ENCODE results near the gene ZC3H13. TPM values are rescaled to one million over a fixed set of nuclear protein-coding genes. Genes with fewer than 3 reads are reported as not detected.

The ZC3H13 gene, protein sequence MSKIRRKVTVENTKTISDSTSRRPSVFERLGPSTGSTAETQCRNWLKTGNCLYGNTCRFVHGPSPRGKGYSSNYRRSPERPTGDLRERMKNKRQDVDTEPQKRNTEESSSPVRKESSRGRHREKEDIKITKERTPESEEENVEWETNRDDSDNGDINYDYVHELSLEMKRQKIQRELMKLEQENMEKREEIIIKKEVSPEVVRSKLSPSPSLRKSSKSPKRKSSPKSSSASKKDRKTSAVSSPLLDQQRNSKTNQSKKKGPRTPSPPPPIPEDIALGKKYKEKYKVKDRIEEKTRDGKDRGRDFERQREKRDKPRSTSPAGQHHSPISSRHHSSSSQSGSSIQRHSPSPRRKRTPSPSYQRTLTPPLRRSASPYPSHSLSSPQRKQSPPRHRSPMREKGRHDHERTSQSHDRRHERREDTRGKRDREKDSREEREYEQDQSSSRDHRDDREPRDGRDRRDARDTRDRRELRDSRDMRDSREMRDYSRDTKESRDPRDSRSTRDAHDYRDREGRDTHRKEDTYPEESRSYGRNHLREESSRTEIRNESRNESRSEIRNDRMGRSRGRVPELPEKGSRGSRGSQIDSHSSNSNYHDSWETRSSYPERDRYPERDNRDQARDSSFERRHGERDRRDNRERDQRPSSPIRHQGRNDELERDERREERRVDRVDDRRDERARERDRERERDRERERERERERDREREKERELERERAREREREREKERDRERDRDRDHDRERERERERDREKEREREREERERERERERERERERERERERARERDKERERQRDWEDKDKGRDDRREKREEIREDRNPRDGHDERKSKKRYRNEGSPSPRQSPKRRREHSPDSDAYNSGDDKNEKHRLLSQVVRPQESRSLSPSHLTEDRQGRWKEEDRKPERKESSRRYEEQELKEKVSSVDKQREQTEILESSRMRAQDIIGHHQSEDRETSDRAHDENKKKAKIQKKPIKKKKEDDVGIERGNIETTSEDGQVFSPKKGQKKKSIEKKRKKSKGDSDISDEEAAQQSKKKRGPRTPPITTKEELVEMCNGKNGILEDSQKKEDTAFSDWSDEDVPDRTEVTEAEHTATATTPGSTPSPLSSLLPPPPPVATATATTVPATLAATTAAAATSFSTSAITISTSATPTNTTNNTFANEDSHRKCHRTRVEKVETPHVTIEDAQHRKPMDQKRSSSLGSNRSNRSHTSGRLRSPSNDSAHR (N-terminal part only)
- polyA plus RNA-seq (2012; ENCODE audit: insufficient read depth, insufficient read length, low read depth): 32.1 TPM

DNA sequence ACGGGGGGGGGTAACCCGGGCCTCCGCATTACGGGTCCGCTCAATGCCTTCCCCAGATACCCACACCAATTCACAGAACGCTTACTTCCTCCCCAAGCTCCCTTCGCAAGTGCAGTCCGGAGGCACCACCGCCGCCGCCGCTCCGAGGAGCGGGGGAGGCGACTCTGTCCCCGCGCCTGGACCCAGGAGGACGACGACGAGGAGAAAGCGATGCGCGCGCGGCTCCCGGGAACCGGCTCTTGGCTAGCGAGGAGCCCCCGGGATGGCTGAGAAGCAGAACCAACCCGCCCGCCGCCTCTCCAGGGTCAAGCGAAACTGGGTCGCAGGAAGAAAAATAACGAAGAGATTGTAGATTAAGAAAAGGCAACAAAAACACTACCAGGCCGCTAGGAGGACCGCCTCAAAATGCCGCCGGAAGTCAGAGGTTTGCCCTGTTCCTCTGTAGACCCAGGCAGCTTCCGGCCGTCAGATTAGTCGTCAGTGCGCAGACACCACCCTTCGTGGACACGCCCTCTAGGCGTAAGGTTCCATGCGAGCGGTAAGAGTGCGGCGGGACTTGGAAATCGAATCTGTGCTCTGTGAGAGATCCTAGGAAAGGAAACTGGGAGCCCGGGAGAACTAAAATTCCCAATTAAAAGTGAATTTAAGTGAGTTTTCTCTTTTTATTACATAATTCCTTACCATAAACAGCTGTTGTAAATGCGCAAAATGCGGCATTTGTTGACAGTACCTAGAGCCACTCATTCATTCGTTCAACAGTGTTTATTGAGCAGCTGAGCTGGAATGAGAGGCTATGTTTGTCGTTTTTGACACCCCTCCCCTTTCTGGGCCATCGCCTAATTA lies at the start of gene ZC3H13:
TSS of gene ZC3H13 (minus strand) at position 428 of the 843 bp plus-strand sequence. CDS start 7,239 bp downstream, outside the sequence.
- Histone ChIP-seq H3K9me3 (no peaks in the 10 kb centered on the region), H3K36me3 (no peaks in the 10 kb centered on the region), H3K27me3 (no peaks in the 10 kb centered on the region), H3K4me3 (ENCODE audit: low read depth, low read length) (peak within 1 kb of the TSS; percentile 96), H3K4me1 (no peaks in the 10 kb centered on the region)
- TF ChIP-seq, protein P1, sequence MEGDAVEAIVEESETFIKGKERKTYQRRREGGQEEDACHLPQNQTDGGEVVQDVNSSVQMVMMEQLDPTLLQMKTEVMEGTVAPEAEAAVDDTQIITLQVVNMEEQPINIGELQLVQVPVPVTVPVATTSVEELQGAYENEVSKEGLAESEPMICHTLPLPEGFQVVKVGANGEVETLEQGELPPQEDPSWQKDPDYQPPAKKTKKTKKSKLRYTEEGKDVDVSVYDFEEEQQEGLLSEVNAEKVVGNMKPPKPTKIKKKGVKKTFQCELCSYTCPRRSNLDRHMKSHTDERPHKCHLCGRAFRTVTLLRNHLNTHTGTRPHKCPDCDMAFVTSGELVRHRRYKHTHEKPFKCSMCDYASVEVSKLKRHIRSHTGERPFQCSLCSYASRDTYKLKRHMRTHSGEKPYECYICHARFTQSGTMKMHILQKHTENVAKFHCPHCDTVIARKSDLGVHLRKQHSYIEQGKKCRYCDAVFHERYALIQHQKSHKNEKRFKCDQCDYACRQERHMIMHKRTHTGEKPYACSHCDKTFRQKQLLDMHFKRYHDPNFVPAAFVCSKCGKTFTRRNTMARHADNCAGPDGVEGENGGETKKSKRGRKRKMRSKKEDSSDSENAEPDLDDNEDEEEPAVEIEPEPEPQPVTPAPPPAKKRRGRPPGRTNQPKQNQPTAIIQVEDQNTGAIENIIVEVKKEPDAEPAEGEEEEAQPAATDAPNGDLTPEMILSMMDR (IDR thresholded peaks at IDR 0.05; ENCODE audit: low read depth, low read length): peak; percentile 42
- peak; percentile 94 for DNase-seq

DNA sequence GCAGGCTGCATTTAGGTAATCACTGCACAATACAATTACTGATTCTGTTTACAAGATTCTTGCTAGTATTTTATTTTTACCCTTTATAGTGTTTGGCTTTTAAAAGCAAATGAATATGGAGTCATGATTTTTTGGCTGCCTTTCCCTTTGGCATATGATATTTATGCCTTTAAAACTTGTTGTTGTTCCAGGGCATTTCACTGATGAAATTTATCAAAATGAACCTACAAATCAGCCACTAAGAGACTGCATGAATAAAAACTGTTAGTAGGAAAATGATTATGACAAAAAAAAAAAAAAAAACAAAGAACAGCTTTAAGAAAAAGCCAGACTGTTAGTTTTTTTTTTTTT lies 49.7 kb upstream of the ZC3H13 start:
- no peaks in the 10 kb centered on the region for H3K4me1 ChIP-seq
- no peaks in the 10 kb centered on the region for H3K9me3 ChIP-seq
- DNase-seq: no peak
- H3K27me3 ChIP-seq: no peaks in the 10 kb centered on the region
- no peak overlapping the region for H3K4me3 ChIP-seq (ENCODE audit: low read depth, low read length)
- no peaks in the 10 kb centered on the region for H3K36me3 ChIP-seq
- TF ChIP-seq, protein P1 (IDR thresholded peaks at IDR 0.05; ENCODE audit: low read depth, low read length): no peak

DNA sequence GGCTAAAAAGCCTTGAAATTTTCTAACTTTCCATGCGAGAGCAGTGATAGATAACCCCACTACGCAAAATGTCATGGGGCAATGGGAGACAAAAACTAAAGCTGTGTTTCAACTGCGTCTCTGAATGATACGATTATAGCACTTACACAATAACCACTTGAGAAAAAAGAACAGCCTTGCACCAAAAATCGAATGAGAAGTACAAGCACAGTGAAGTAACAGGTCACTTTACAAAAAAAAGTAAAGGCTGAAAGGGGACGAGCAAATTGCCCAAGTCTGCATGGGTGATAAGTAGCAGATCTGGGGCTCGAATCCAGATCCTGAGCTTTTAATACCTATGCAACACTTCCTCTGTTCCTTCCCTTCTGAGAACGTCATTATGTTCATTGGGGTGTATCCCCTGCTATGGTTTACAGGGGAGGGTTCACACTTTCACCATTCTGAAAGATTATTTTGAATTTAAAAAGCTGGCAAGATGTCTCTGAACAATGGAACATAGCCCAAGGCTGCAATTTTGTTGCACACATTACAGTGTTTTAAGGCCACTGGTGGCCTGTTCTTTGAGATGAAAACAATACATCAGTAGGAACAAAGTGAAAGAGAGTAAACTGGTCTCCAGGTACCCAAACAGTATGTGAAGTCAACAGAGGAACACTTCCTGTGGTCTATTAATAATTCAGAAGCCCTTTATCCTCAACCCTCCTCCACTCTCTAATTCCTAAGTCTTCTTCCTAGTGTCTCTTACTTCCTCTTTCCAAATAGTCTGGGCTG lies 49.1 kb upstream of the ZC3H13 start:
- TF ChIP-seq, protein P1 (IDR thresholded peaks at IDR 0.05; ENCODE audit: low read depth, low read length): no peak
- no peak for DNase-seq
- H3K4me3 ChIP-seq (ENCODE audit: low read depth, low read length): no peak overlapping the region

DNA sequence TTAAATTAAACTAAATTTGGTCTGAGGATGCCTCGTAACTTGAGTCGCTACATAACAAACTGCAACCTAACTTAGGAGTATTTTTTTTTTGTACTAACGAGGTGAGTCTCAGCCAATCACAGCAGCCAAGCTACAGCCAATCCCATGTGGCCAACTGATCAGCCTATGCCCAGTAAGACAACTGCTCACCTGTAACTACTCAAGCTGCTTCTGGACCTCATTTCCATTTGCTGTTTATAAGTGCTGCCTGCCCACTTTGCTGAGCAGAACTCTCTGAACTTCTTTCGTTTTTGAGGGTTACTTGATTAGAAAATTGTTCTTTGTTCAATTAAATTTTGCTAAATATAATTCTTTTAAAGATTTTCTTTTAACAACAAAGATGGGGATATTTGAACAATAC lies 48.5 kb upstream of the ZC3H13 start:
- no peaks in the 10 kb centered on the region for H3K36me3 ChIP-seq
- H3K4me1 ChIP-seq: no peaks in the 10 kb centered on the region
- no peak for DNase-seq
- H3K27me3 ChIP-seq: no peaks in the 10 kb centered on the region
- H3K9me3 ChIP-seq: no peaks in the 10 kb centered on the region
- TF ChIP-seq, protein P1 (IDR thresholded peaks at IDR 0.05; ENCODE audit: low read depth, low read length): no peak
- H3K4me3 ChIP-seq (ENCODE audit: low read depth, low read length): no peak overlapping the region

More for the DNA sequence above, 49.1 kb upstream of the ZC3H13 start:
- Histone ChIP-seq H3K36me3 (no peaks in the 10 kb centered on the region), H3K4me1 (no peaks in the 10 kb centered on the region), H3K9me3 (no peaks in the 10 kb centered on the region), H3K27me3 (no peaks in the 10 kb centered on the region)

Data from BE2C (cell line).